ENCODE results near the gene SHLD2. TPM values are rescaled to one million over a fixed set of nuclear protein-coding genes. Genes with fewer than 3 reads are reported as not detected.
"Not testable (repeated sequence)": the region's sequence is repeated elsewhere in the genome, so short reads cannot be mapped to it uniquely, and the experiment has no call there.

SHLD2 gene
- total RNA-seq, 1 experiment from 2014 or later = 46.2 TPM

- H3K36me3 ChIP-seq; H3K4me1 ChIP-seq (replicated peaks); H3K9me3 ChIP-seq (replicated peaks); H3K27ac ChIP-seq; DNase-seq (ENCODE audit: low read depth in 1 of 2, low spot score in 2 of 2); H3K4me3 ChIP-seq; H3K27me3 ChIP-seq (replicated peaks): not testable (repeated sequence)
Measured at GRCh38 chr10:87187573-87187972, 92.6 kb downstream of the SHLD2 start.

GRCh38 chr10:87191841-87192240 is 96.8 kb downstream of the SHLD2 start:
- not testable (repeated sequence) for H3K4me3 ChIP-seq; H3K36me3 ChIP-seq; H3K27me3 ChIP-seq (replicated peaks); DNase-seq (ENCODE audit: low read depth in 1 of 2, low spot score in 2 of 2); H3K4me1 ChIP-seq (replicated peaks); H3K27ac ChIP-seq; H3K9me3 ChIP-seq (replicated peaks)

- H3K36me3 ChIP-seq; H3K27ac ChIP-seq; H3K27me3 ChIP-seq (replicated peaks); H3K9me3 ChIP-seq (replicated peaks); H3K4me1 ChIP-seq (replicated peaks): not testable (repeated sequence)
- DNase-seq (ENCODE audit: low read depth in 1 of 2, low spot score in 2 of 2) = peak in 1 of 2 experiments; percentile 54
- H3K4me3 ChIP-seq = peak overlapping the region; percentile 20
Measured at GRCh38 chr10:87200924-87201323, 105.9 kb downstream of the SHLD2 start.

GRCh38 chr10:87204801-87205200 is 109.8 kb downstream of the SHLD2 start:
- not testable (repeated sequence) for H3K4me3 ChIP-seq; H3K27ac ChIP-seq; H3K4me1 ChIP-seq (replicated peaks); DNase-seq (ENCODE audit: low read depth in 1 of 2, low spot score in 2 of 2); H3K9me3 ChIP-seq (replicated peaks); H3K27me3 ChIP-seq (replicated peaks); H3K36me3 ChIP-seq

GRCh38 chr10:87206922-87207321 is 111.9 kb downstream of the SHLD2 start:
- H3K36me3 ChIP-seq; H3K27me3 ChIP-seq (replicated peaks); H3K4me1 ChIP-seq (replicated peaks); DNase-seq (ENCODE audit: low read depth in 1 of 2, low spot score in 2 of 2); H3K4me3 ChIP-seq; H3K27ac ChIP-seq; H3K9me3 ChIP-seq (replicated peaks): not testable (repeated sequence)

- H3K27me3 ChIP-seq (replicated peaks); DNase-seq (ENCODE audit: low read depth in 1 of 2, low spot score in 2 of 2); H3K4me3 ChIP-seq; H3K36me3 ChIP-seq; H3K4me1 ChIP-seq (replicated peaks); H3K9me3 ChIP-seq (replicated peaks); H3K27ac ChIP-seq: not testable (repeated sequence)
Measured at GRCh38 chr10:87210309-87210708, 115.3 kb downstream of the SHLD2 start.

- not testable (repeated sequence) for H3K27ac ChIP-seq; H3K4me3 ChIP-seq; H3K9me3 ChIP-seq (replicated peaks); H3K36me3 ChIP-seq; H3K4me1 ChIP-seq (replicated peaks); H3K27me3 ChIP-seq (replicated peaks)
- DNase-seq (ENCODE audit: low read depth in 1 of 2, low spot score in 2 of 2) = peak; percentile 60 to 69
Measured at GRCh38 chr10:87211848-87212247, 116.8 kb downstream of the SHLD2 start.

- not testable (repeated sequence) for H3K36me3 ChIP-seq; DNase-seq (ENCODE audit: low read depth in 1 of 2, low spot score in 2 of 2); H3K27ac ChIP-seq; H3K4me1 ChIP-seq (replicated peaks); H3K9me3 ChIP-seq (replicated peaks); H3K27me3 ChIP-seq (replicated peaks); H3K4me3 ChIP-seq
Measured at GRCh38 chr10:87213150-87213765, 118.3 kb downstream of the SHLD2 start.

GRCh38 chr10:87213806-87214205 is 118.8 kb downstream of the SHLD2 start:
- not testable (repeated sequence) for H3K27ac ChIP-seq; H3K27me3 ChIP-seq (replicated peaks); H3K36me3 ChIP-seq; H3K4me3 ChIP-seq; H3K9me3 ChIP-seq (replicated peaks); H3K4me1 ChIP-seq (replicated peaks); DNase-seq (ENCODE audit: low read depth in 1 of 2, low spot score in 2 of 2)

GRCh38 chr10:87216120-87216519 is 121.1 kb downstream of the SHLD2 start:
- DNase-seq (ENCODE audit: low read depth in 1 of 2, low spot score in 2 of 2); H3K4me1 ChIP-seq (replicated peaks); H3K36me3 ChIP-seq; H3K27ac ChIP-seq; H3K4me3 ChIP-seq; H3K27me3 ChIP-seq (replicated peaks); H3K9me3 ChIP-seq (replicated peaks): not testable (repeated sequence)

GRCh38 chr10:87219370-87219769 is 124.4 kb downstream of the SHLD2 start:
- not testable (repeated sequence) for H3K4me3 ChIP-seq; H3K27me3 ChIP-seq (replicated peaks); H3K27ac ChIP-seq; H3K4me1 ChIP-seq (replicated peaks); H3K36me3 ChIP-seq; DNase-seq (ENCODE audit: low read depth in 1 of 2, low spot score in 2 of 2); H3K9me3 ChIP-seq (replicated peaks)

GRCh38 chr10:87222789-87223188 is 127.8 kb downstream of the SHLD2 start:
- not testable (repeated sequence) for H3K4me1 ChIP-seq (replicated peaks); H3K27ac ChIP-seq; H3K9me3 ChIP-seq (replicated peaks); H3K4me3 ChIP-seq; H3K27me3 ChIP-seq (replicated peaks); DNase-seq (ENCODE audit: low read depth in 1 of 2, low spot score in 2 of 2); H3K36me3 ChIP-seq

GRCh38 chr10:87225148-87225547 is 130.1 kb downstream of the SHLD2 start, which contains the start of gene NUTM2A:
Gene NUTM2A, plus strand, starts transcription at chr10:87225448. Its CDS starts 383 bp downstream, at chr10:87225831.
- H3K4me1 ChIP-seq (replicated peaks); H3K4me3 ChIP-seq; H3K9me3 ChIP-seq (replicated peaks); H3K27ac ChIP-seq; H3K27me3 ChIP-seq (replicated peaks); DNase-seq (ENCODE audit: low read depth in 1 of 2, low spot score in 2 of 2); H3K36me3 ChIP-seq: not testable (repeated sequence)

GRCh38 chr10:87228247-87228646 is 133.2 kb downstream of the SHLD2 start:
- not testable (repeated sequence) for H3K9me3 ChIP-seq (replicated peaks); DNase-seq (ENCODE audit: low read depth in 1 of 2, low spot score in 2 of 2)

GRCh38 chr10:87229211-87229610 is 134.2 kb downstream of the SHLD2 start:
- DNase-seq (ENCODE audit: low read depth in 1 of 2, low spot score in 2 of 2); H3K36me3 ChIP-seq; H3K27ac ChIP-seq; H3K9me3 ChIP-seq (replicated peaks); H3K27me3 ChIP-seq (replicated peaks); H3K4me1 ChIP-seq (replicated peaks); H3K4me3 ChIP-seq: not testable (repeated sequence)

More at GRCh38 chr10:87228247-87228646, 133.2 kb downstream of the SHLD2 start:
- not testable (repeated sequence) for H3K27ac ChIP-seq; H3K36me3 ChIP-seq; H3K4me1 ChIP-seq (replicated peaks); H3K4me3 ChIP-seq; H3K27me3 ChIP-seq (replicated peaks)
